Measurements from ENCODE around the gene ZMYND15.

Gene ZMYND15

DNA sequence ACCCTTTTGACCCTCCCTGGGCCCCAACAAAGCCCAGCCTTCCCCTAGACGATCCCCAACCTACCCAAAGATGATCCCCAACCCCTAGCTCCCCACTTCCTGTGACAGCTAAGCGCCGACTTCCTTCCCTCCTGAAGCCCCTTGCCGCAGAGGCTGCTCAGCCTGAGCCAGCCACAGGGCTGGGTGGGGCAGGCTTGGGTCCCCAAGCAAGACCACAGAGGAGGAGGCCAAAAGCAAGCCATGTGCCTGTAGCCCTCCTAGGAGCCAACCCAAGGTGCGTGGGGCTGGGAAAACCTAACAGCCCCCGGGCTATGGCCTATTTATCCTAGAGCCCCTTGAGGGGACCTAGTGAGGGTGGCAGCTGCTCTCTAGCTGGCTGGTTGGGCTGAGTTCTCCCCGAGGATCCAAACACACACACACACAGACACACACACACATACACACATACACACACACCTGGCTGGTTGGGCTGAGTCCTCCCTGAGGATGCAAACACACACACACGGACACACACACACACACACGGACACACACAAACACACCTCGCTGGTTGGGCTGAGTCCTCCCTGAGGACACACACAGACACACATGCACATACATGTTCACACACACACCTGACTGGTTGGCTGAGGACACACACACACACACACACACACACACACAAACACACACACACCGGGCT is 24.4 kb upstream of the ZMYND15 start:
- no peak for DNase-seq (ENCODE audit: low spot score)

DNA sequence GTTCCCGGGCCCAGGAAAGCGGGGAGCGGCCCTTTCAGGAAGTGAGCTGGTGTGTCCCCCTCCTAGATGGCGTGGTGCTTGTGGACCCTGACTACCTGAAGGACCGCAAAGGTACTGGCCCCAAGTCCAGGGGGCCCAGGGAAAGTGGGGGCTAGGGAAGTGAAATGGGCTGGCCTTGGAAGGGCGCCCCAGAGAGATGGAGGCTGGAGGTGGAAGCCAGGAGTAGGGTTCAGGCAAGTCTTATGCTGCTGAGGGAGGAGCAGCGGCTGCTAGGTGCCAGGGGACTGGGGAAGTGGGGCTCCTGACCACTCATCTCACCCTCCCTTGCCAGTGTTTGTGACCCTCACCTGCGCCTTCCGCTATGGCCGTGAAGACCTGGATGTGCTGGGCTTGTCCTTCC is 23.6 kb upstream of the ZMYND15 start:
- no peak for DNase-seq (ENCODE audit: low spot score)

DNA sequence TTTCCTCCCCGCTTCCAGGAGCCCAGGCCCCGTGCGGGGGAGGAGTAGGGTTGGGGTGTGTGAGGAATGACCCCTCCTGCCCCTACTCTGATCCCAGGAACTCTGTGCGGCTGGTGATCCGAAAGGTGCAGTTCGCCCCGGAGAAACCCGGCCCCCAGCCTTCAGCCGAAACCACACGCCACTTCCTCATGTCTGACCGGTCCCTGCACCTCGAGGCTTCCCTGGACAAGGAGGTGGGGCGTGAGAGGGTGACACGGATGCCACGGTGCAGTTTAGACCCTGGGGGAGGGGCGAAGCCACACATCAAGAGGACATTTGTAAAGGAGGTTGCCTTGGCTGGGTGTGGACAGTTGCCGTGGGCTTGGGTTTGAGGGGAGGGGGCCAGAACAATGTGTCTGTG is 21.8 kb upstream of the ZMYND15 start:
- no peak for DNase-seq (ENCODE audit: low spot score)

DNA sequence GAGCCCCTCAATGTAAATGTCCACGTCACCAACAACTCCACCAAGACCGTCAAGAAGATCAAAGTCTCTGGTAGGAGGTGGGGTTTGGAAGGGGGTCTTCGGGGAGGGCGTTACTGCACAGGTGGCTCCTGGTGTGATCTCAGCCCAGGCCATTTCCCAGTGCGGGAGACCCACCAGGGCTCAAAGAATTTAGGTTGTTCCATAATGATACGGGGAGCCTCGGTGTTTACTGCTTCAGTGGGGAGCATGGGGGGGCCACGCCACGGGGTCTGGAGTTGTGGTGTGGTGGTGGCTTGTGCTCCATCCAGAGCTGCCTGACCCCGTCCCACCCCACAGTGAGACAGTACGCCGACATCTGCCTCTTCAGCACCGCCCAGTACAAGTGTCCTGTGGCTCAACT is 21.4 kb upstream of the ZMYND15 start:
- no peak for DNase-seq (ENCODE audit: low spot score)

DNA sequence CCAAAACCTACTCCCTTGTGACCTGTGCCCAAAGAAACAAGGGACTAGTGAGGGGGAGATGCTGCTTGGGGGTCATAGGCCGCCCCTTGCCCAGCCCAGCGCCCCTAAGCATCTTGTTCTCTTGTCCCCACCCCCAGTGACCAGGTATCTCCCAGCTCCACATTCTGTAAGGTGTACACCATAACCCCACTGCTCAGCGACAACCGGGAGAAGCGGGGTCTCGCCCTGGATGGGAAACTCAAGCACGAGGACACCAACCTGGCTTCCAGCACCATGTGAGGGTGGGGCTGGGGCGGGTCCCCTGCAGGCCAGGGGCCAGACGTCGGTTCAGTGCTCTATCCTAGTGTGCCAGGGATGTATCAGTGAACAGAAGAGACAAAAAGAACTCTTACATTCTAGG is 20.5 kb upstream of the ZMYND15 start:
- DNase-seq (ENCODE audit: low spot score) = no peak

DNA sequence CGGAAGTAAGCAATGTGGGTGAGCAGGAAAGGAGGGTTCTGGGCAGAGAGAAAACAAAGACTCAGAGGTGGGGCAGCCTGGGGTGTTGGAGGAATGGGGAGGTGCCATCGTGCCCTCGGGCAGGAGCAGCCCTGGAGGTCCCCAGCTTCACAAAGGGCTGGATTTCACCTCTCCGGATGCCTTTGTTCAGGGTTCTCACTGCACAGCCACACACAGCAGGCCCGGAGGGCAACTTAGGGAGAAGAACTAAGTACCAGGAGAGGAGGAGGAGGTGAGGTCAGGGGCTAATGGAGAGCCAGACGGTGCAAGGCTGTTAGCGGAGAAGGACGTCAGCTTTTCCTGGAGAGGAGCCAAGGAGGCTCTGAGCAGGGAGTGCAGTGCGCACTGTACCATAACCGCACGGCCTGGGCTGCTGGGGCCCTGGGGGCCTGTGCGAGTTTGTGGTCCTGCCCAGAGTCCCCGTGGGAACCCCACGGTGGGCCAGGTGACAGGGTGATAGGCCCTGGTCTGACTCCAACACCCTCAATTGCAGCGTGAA is 19.9 kb upstream of the ZMYND15 start:
- DNase-seq (ENCODE audit: low spot score) = no peak

DNA sequence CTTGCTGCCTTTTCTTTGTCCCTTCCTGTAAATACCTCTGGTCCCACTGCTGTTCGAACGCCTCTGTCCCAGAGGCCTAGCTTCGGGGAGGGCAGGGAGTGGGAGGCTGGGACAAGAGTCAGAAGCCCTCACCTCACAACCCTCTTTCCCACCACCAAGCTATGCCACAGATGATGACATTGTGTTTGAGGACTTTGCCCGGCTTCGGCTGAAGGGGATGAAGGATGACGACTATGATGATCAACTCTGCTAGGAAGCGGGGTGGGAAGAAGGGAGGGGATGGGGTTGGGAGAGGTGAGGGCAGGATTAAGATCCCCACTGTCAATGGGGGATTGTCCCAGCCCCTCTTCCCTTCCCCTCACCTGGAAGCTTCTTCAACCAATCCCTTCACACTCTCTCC is 18.8 kb upstream of the ZMYND15 start:
- DNase-seq (ENCODE audit: low spot score) = no peak

DNA sequence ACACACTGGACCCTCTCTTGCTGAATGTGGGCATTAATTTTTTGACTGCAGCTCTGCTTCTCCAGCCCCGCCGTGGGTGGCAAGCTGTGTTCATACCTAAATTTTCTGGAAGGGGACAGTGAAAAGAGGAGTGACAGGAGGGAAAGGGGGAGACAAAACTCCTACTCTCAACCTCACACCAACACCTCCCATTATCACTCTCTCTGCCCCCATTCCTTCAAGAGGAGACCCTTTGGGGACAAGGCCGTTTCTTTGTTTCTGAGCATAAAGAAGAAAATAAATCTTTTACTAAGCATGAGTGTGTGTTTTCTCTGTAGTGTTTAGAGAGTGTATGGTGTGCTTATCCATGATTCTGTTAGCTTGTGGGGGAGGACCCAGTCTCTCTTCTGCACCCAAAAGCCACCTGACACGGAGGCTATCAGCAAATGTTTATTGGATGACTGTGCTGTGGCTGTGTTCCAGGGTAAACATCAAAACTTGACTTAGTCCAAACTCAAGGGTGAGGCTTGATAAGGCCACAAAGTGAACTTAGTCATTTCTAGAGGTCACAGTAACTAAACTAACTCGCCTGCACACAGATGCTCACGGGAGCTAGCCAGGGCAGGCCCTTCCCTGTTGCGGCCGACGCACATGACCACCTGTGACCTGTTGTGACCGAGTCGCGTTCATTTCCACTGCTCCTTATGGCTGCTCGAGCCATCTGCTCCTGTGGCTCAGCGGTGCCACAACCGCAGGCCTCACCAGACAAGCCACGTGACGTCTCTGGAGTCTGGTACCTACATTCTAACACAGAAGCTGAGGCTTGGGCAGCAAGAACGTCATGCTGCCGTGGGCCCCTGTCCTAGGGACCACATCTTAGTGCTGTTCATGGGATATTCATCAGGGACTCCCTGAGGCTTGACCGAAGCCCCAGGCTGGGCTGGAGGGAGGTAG is 18.2 kb upstream of the ZMYND15 start:
- DNase-seq (ENCODE audit: low spot score) = no peak

DNA sequence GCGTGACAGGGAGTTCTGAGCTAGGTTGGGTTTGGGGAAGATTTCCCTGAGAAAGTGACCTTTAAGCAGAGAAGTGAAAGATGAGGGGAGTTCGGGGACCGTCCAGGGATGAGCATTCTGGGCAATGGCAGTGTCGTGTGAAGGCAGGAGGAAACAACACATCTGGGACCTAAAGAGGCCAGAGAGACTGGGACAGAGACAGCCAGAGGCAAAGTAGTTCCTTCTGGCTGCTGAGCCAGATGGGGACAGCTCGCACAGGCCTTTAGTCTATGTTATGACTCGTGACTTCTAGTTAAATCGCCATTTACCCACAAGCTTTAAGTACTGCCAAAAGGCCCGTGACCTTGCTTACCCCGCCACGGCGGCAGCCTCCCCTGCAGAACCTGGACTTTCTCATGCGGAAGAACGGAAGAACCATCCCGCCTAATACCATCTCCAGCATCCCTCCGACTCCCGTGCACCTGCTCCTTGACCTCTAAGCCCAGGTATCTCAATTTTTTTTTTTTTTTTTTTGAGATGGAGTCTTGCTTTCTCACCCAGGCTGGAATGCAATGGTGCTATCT is 16.9 kb upstream of the ZMYND15 start:
- DNase-seq (ENCODE audit: low spot score) = no peak

DNA sequence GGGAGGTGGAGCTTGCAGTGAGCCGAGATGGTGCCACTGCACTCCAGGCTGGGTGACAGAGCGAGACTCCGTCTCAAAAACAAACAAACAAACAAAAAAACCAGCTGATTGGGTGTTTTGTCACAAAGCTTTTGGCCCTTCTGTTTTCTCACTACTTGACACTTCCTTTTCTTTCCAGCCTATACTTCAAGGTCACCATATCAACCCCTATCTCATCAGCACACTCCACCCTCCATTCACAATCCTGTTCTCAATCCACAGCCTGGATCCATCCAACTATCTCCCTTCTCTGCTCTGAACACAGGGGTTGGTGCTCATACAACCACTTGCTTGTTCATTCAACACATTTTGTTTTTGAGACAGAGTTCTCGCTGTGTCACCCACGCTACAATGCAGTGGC is 15.0 kb upstream of the ZMYND15 start:
- DNase-seq (ENCODE audit: low spot score) = no peak

DNA sequence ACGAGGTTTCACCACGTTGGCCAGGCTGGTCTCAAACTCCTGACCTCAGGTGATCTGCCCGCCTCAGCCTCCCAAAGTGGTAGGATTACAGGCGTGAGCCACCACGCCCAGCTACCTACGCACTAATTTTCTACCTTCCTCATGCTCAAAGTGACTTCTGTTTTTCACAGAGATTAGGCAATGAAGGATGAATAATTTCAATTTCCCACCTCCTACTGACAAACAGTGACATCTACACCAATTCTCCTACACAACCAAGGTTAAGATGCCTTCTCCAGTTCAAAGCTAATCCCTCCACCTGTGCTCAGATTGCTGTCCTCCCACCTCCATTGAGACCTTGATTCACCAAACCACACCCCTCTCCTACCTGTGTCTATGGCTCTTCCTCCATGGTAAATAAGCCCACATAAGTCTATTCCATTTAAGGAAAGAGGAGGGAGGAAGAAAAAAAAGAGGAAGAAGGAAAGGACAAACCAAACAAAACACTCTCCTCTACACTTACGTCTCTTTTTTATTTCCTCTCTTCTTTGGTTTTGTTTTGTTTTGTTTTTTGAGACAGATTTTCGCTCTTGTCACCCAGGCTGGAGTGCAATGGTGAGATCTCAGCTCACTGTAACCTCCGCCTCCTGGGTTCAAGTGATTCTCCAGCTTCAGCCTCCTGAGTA is 13.9 kb upstream of the ZMYND15 start:
- no peak for DNase-seq (ENCODE audit: low spot score)

DNA sequence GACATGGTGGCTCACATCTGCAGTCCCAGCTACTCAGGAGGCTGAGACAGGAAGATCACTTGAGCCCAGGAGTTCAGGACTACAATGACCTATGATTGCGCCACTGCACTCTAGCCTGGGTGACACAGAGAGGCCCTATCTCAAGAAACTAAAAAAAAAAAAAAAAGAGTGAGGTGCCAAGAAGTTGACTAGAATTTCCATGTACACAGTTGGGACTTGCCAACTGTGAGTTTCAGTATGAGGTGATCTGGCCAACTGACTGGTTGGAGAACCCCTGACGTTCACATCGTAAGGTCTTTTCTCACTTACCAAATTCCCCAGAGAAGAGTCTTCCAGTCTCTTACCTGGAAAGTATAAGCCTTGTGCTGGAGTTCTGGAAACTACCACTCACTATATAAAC is 11.5 kb upstream of the ZMYND15 start:
- DNase-seq (ENCODE audit: low spot score) = no peak

DNA sequence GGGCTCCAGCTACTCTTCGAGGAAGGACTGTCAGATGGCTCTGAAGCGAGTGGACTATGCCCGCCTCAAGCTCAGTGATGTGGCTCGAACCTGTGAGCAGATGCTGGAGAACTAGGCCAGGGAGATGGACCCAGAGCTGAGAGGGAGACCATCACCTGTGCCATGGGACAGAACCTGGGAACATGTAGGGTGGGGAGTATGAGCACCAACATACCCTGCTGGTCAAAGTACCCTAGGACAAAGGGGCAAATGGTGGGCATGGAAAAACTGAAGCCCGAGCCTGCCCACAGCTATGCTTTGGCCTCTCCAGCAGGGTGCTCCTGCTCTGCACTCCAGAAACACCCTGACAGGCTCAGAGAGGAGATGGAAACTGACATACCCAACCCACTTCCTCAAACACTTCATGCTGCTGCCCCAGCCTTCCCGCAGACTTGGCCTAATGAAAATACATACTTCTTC is 6.5 kb upstream of the ZMYND15 start:
- no peak for DNase-seq (ENCODE audit: low spot score)

DNA sequence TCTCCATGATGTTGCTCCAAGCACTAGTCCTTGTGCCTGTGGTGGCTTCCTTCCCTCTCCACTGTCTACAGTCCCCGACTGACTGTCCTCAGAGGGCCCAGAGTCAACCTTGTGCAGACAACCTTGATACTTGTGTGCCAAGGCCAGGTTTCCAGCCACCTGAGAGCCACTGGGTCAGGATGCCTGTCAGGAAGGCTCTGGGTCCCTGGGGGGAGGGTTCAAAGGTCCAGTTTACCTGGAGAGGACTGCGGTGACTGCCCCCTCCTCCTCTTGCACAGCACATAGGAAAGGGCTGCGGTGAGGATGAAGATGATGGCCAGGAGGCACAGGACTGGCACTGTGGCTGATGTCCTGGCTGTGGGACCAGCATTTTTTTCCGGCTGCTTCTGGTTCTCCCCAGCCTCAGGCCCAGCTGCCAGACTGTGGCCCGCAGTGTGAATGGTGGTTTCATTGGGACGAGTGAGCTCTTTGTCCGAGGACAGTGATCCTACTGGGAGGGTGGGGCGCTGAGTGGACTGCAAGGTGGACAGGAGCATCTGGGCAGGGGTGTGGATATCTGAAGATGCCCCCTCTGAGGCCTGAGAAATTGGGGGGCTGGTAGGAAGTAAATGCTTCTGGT is 4.7 kb upstream of the ZMYND15 start:
- DNase-seq (ENCODE audit: low spot score) = no peak

DNA sequence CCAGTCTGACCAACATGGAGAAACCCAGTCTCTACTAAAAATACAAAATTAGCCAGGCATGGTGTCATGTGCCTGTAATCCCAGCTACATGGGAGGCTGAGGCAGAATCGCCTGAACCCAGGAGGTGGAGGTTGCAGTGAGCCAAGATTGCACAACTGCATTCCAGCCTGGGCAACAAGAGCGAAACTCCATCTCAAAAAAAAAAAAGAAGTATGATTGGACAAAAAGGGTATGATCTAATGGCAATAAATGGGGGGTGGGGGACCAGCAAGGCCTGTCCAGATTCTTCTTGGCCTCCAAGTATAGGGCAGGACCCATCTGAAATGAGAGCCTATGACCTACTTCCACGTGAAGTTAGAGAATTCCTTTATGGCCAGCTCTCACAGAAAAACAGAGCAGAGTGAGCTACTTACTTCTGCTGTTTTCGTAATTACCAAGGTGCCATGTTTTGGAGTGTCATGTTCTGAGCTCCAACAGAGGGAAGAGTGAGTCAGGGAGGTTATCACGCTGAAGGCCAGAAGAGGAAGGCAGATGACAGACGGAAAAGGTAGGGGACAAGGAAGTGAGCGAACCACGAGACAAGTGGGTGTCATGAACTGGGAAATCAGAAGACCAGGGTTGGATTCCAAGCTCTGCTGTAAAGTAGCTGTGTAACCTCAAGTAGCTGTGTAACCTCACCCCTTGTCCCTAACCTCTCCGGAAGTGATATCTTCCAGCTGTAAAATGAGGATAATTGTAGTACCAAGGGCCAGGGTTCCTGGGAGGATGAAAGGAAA is 3.6 kb upstream of the ZMYND15 start:
- no peak for DNase-seq (ENCODE audit: low spot score)

DNA sequence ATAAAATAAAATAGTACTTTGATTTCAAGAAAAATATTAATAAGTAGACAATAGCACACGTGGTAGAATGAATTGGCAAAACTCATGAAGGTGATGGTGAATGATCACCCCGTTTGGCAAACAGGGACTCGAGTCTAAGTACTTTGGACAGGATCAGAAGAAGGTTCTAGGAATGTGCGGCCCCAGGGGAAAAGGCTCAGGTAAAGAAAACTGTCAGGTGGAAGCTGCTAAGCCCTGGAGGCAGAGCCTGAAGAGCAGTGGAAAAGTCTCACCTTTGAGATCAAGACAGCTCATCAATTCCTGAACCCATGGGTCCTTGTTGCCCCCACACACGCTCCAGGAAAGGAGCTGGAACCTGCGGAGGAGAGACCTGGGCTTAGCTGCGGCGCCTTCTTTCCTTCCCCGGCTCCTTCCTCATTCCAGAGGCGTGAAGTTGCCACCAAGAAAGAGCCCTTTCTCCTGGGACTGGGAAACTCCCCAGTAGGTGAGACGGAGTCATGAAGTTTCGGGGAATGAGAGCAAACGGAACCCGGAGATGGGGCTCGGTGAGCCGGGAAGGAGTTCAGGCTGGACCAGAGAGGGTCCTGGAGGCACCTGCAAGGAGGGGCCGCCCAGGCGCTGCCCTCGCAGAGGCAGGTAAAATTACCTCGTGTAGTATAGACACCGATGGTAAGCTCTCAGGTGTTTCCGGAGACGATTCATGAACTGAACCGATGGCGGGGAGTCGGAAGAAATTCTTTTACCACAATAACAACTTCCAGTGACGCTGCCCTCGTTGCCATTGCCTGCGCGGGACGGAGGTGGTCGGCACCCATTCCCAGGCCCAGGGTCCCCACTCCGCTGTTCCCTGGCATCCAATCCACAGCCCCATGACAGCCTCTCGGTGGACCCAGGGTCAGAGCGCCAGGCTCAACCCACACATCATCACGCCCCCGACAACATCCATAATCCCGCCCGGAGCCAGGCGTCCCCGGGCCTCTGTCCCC is 1.2 kb upstream of the ZMYND15 start:
- DNase-seq (ENCODE audit: low spot score) = no peak

DNA sequence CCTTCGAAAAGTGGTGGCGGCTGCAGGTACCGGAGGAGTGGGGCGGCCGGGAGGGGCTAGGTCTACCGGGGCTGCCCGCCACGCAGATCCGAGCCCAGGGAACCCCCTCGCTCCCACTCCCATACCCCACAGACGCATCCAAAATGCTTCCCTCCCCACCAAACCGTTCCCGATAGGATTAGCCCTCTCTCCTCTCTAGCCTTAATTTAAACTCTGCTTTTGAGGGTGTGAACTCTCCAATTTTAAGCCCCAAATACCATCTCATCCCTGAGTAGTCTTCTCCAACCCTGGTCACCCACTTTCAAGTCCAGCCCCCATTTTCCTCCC is 355 bp downstream of the ZMYND15 start:
- DNase-seq (ENCODE audit: low spot score) = no peak

DNA sequence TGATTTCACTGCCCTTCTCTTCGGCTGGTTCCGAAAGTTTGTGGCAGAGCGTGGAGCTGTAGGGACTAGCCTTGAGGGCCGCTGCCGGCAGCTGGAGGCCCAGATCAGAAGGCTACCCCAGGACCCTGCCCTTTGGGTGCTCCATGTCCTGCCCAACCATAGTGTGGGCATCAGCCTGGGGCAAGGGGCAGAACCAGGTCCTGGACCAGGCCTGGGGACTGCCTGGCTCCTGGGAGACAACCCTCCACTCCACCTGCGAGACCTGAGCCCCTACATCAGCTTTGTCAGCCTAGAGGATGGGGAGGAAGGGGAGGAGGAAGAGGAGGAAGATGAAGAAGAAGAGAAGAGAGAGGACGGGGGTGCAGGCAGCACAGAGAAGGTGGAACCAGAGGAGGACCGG is 951 bp downstream of the ZMYND15 start:
- DNase-seq (ENCODE audit: low spot score) = no peak

DNA sequence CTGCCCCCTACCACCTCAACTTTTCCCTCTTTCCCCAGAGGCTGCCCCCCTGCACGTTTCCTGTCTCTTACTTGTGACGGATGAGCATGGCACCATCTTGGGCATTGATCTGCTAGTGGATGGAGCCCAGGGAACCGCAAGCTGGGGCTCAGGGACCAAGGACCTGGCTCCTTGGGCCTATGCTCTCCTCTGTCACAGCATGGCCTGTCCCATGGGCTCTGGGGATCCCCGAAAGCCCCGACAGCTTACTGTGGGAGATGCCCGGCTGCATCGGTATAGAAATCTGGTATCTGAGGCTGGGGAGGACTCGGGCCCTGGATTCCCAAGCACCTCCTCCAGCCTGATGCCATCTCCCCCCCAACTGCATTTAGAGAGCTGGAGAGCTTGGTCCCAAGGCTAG is 1.9 kb downstream of the ZMYND15 start:
- DNase-seq (ENCODE audit: low spot score) = no peak

DNA sequence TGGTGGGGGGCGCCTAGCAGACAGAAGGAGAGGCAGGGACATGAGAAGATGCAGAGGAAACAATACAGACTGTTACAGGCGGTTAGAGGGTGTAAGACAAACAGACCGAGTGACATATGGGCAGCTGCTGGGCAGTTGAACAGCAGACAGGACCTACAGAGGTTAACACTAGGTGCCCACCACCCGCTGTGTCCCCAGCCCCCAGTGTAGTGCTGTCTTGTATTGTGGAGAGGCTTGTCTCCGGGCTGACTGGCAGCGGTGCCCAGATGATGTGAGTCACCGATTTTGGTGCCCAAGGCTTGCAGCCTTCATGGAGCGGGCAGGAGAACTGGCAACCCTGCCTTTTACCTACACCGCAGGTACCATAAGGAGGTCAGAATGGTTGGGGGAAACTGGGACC is 2.5 kb downstream of the ZMYND15 start:
- no peak for DNase-seq (ENCODE audit: low spot score)

Data from AG20443 (cell line).